B cell (primary cell): ENCODE data around the gene HHAT. TPM values are rescaled to one million over a fixed set of nuclear protein-coding genes. Genes with fewer than 3 reads are reported as not detected.

Source experiments
- ATAC-seq: fragments of 200-7000 bp; cut with Tn5 transposase; one replicate; pipeline ENCODE4 v1.10.0; 2021; ENCODE audit warnings: low read depth, mild to moderate bottlenecking, moderate number of reproducible peaks, moderate library complexity
- CTCF ChIA-PET: fragments of 350-600 bp; sonication (Branson Sonifier 250); formaldehyde crosslinking; loops from one replicate; lab custom pipeline; 2021; ENCODE audit warnings: antibody characterized with exemption, inconsistent platforms; lab: Charles Lee
- POLR2A ChIA-PET: fragments of 350-600 bp; sonication (Branson Sonifier 250); formaldehyde crosslinking; loops from one replicate; lab custom pipeline; 2021; ENCODE audit warnings: antibody characterized with exemption; lab: Charles Lee
- DNase-seq: peaks from one replicate; pipeline ENCODE4 v3.0.0; 2013
- H2AFZ ChIP-seq: 2 replicates; pipeline ENCODE4 v1.6.1; 2012; ENCODE audit warnings: mild to moderate bottlenecking, low read depth, low read length; ENCODE audit not compliant: insufficient read depth, poor library complexity, severe bottlenecking
- H3K27ac ChIP-seq, 2 donors: 1 replicate in 1 of 2; 2 replicates in 1 of 2; pipeline ENCODE4 v1.5.1; 2012 to 2013; ENCODE audit warnings: low read length in 2 of 2, mild to moderate bottlenecking in 2 of 2, moderate library complexity in 1 of 2
- H3K27me3 ChIP-seq, 4 experiments: fragments of 200-600 bp in 1 of 4; sonication (generic) in 1 of 4; replicated peaks in 1 of 4; 1 replicate in 2 of 4; 2 replicates in 2 of 4; pipeline versions ENCODE4 v1.6.1 to v1.7.0; 2013 to 2016; ENCODE audit warnings: low read length in 3 of 4, mild to moderate bottlenecking in 2 of 4, mixed read lengths in 1 of 4, moderate library complexity in 1 of 4; ENCODE audit not compliant: insufficient read depth in 4 of 4, control insufficient read depth in 3 of 4; ENCODE audit errors: control extremely low read depth in 1 of 4
- H3K36me3 ChIP-seq, 2 experiments: replicated peaks in 1 of 2; 1 replicate in 1 of 2; 2 replicates in 1 of 2; pipeline versions ENCODE4 v1.6.1 to v1.7.1; 2013; ENCODE audit warnings: low read length in 1 of 2; ENCODE audit not compliant: insufficient read depth in 2 of 2, control insufficient read depth in 1 of 2; ENCODE audit errors: control extremely low read depth in 1 of 2, extremely low read depth in 1 of 2
- H3K4me1 ChIP-seq, 2 donors: fragments of 200-600 bp in 1 of 2; sonication (generic) in 1 of 2; 1 replicate in 1 of 2; 2 replicates in 1 of 2; pipeline versions ENCODE4 v1.5.1 to v1.6.1; 2013 to 2017; ENCODE audit warnings: low read length in 2 of 2; ENCODE audit not compliant: control insufficient read depth in 2 of 2, insufficient read depth in 2 of 2
- H3K4me2 ChIP-seq: replicated peaks from 2 replicates; pipeline ENCODE3; 2012; ENCODE audit warnings: mild to moderate bottlenecking, low read depth, low read length; ENCODE audit not compliant: poor library complexity, severe bottlenecking
- H3K4me3 ChIP-seq, 5 experiments: fragments of 200-600 bp in 1 of 5; sonication (generic) in 1 of 5; 1 replicate in 3 of 5; 2 replicates in 2 of 5; pipeline versions ENCODE4 v1.5.1 to v1.7.0; 2011 to 2016; ENCODE audit warnings: low read length in 4 of 5, mild to moderate bottlenecking in 4 of 5, low read depth in 2 of 5, control low read depth in 1 of 5, moderate library complexity in 1 of 5; ENCODE audit not compliant: insufficient read depth in 1 of 5; ENCODE audit errors: control extremely low read depth in 1 of 5, extremely low read depth in 1 of 5
- H3K79me2 ChIP-seq: fragments of 200-600 bp; sonication (generic); one replicate; pipeline ENCODE4 v1.6.0; 2016; ENCODE audit warnings: low read length; ENCODE audit not compliant: control insufficient read depth, insufficient read depth
- H3K9ac ChIP-seq: fragments of 200-600 bp; sonication (generic); 2 replicates; pipeline ENCODE4 v1.6.1; 2017; ENCODE audit warnings: mild to moderate bottlenecking, low read length, moderate library complexity
- H3K9me3 ChIP-seq, 3 donors: one replicate each; pipeline versions ENCODE4 v1.6.1 to v1.7.1; 2013; ENCODE audit warnings: low read length in 2 of 3; ENCODE audit not compliant: control insufficient read depth in 2 of 3, insufficient read depth in 1 of 3; ENCODE audit errors: control extremely low read depth in 1 of 3
- H4K20me1 ChIP-seq: 2 replicates; pipeline ENCODE4 v1.6.0; 2012; ENCODE audit warnings: mild to moderate bottlenecking, low read length; ENCODE audit not compliant: insufficient read depth, control insufficient read depth, poor library complexity, severe bottlenecking
- H3K27ac Mint-ChIP-seq: one replicate; pipeline ENCODE4 v1.8.0; 2021; ENCODE audit warnings: mixed read lengths
- H3K27me3 Mint-ChIP-seq: one replicate; pipeline ENCODE4 v1.8.0; 2021; ENCODE audit warnings: mixed read lengths
- H3K4me1 Mint-ChIP-seq: one replicate; pipeline ENCODE4 v1.8.0; 2021; ENCODE audit warnings: mixed read lengths
- H3K4me3 Mint-ChIP-seq: one replicate; pipeline ENCODE4 v1.8.0; 2021; ENCODE audit warnings: mixed read lengths
- H3K9me3 Mint-ChIP-seq: one replicate; pipeline ENCODE4 v1.8.0; 2022; ENCODE audit warnings: mixed read lengths; ENCODE audit not compliant: insufficient read depth
- EZH2 ChIP-seq: IDR thresholded peaks from 2 replicates; pipeline ENCODE4 v1.6.1; 2012; ENCODE audit warnings: borderline replicate concordance, low read depth, mild to moderate bottlenecking, moderate library complexity, low read length; ENCODE audit not compliant: insufficient read depth, poor library complexity, severe bottlenecking
- WGBS: methylation state at CpG from one replicate; pipeline ENCODE4 v1.1.5; 2013; ENCODE audit warnings: missing lambda C conversion rate; ENCODE audit not compliant: insufficient coverage; 5-methylcytosine and 5-hydroxymethylcytosine counted together
- intact Hi-C: fragments of 100-400 bp; cut with micrococcal nuclease; formaldehyde crosslinking; loops from one replicate; pipeline ENCODE4 v1.10.0; 2022
- polyA plus RNA-seq: library from polyadenylated mRNA; depleted of rRNA; stranded (reverse); fragments of >200 nt; gene quantifications from 2 replicates; pipeline ENCODE4 v1.2.3, GENCODE V29; 2012
- total RNA-seq, 2 donors: library from RNA; stranded (reverse); fragments of 120-200 nt in 1 of 2; gene quantifications; 1 replicate in 1 of 2; 2 replicates in 1 of 2; pipeline versions ENCODE4 v1.2.3 to v1.2.4, GENCODE V29; 2013 to 2022
- TF ChIP-seq, protein P1 (sequence below): fragments of 200-600 bp; IDR thresholded peaks from one replicate; pipeline ENCODE4 v1.8.0; 2022; ENCODE audit warnings: antibody characterized with exemption, mild to moderate bottlenecking

Gene HHAT
- total and polyA plus RNA-seq, 2 donors (not counting 1 experiment from before 2014, with no cell fraction given): 4.0 to 28.2 TPM

- POLR2A ChIA-PET: no interaction called here
- Mint-ChIP-seq H3K27me3 (no peaks in the 10 kb centered on the region), H3K4me3 (no peak overlapping the region), H3K4me1 (no peaks in the 10 kb centered on the region), H3K9me3 (no peaks in the 10 kb centered on the region), H3K27ac (no peak overlapping the region)
- Histone ChIP-seq H4K20me1 (no peaks in the 10 kb centered on the region), H3K4me3 (no peak overlapping the region), H3K9me3 (no peaks in the 10 kb centered on the region), H3K79me2 (no peaks in the 10 kb centered on the region), H3K27me3 (no peaks in the 10 kb centered on the region), H3K9ac (no peak overlapping the region), H2AFZ (no peak overlapping the region), H3K4me2 (no peak overlapping the region), H3K27ac (no peak overlapping the region), H3K36me3 (no peaks in the 10 kb centered on the region), H3K4me1 (no peaks in the 10 kb centered on the region)
- 100% methylated on average over 1 of the region's 1 CpG for WGBS
- intact Hi-C loops: no loop called here
- ATAC-seq (no peak), DNase-seq (no peak)
- CTCF ChIA-PET: no interaction called here
- no peak for TF ChIP-seq EZH2
- TF ChIP-seq, protein P1, sequence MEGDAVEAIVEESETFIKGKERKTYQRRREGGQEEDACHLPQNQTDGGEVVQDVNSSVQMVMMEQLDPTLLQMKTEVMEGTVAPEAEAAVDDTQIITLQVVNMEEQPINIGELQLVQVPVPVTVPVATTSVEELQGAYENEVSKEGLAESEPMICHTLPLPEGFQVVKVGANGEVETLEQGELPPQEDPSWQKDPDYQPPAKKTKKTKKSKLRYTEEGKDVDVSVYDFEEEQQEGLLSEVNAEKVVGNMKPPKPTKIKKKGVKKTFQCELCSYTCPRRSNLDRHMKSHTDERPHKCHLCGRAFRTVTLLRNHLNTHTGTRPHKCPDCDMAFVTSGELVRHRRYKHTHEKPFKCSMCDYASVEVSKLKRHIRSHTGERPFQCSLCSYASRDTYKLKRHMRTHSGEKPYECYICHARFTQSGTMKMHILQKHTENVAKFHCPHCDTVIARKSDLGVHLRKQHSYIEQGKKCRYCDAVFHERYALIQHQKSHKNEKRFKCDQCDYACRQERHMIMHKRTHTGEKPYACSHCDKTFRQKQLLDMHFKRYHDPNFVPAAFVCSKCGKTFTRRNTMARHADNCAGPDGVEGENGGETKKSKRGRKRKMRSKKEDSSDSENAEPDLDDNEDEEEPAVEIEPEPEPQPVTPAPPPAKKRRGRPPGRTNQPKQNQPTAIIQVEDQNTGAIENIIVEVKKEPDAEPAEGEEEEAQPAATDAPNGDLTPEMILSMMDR: no peak
These were observed 296.0 kb downstream of the HHAT start for GRCh38 chr1:210624722-210625121.

DNA sequence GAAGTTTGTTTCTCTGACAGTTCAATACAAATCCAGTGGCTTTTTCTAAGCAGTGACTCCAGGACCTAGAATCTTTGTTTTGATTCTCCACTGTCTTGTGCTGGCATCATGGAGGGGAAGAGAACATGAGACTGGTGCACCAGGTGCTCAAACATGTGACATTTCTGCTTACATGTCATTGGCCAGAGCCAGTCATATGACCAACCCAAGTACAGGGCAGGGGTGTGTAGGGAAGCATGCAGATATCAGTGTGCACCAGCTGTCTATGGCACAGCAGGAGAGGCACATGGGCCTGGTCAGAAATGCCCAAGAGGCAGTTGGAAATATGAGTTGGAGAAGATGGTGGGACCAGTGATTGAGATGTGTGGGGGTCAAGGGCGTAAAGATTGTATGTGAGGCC lies 297.0 kb downstream of the HHAT start:
- H3K4me3 Mint-ChIP-seq: no peak overlapping the region
- ChIA-PET CTCF (no interaction called here), POLR2A (no interaction called here)
- H3K4me1 Mint-ChIP-seq: no peaks in the 10 kb centered on the region
- TF ChIP-seq, protein P1: no peak
- no peak for TF ChIP-seq EZH2
- intact Hi-C loops: no loop called here
- DNase-seq (no peak), ATAC-seq (no peak)
- Histone ChIP-seq H3K36me3 (no peaks in the 10 kb centered on the region), H3K27me3 (no peaks in the 10 kb centered on the region), H3K4me2 (no peak overlapping the region), H4K20me1 (no peaks in the 10 kb centered on the region), H3K79me2 (no peaks in the 10 kb centered on the region), H3K4me1 (no peaks in the 10 kb centered on the region), H3K9me3 (no peaks in the 10 kb centered on the region), H3K27ac (no peak overlapping the region), H3K9ac (no peak overlapping the region), H2AFZ (no peak overlapping the region), H3K4me3 (no peak overlapping the region)
- WGBS: 69% methylated on average over 1 of the region's 1 CpG
- no peaks in the 10 kb centered on the region for H3K27me3 Mint-ChIP-seq
- no peak overlapping the region for H3K27ac Mint-ChIP-seq
- H3K9me3 Mint-ChIP-seq: no peaks in the 10 kb centered on the region
